WERI-Rb-1 (cell line): Measurements from ENCODE around the gene SH3D19.

Experiments
- DNase-seq: peaks from one replicate; pipeline ENCODE4 v3.0.0-alpha.2; 2020
- H3K27ac ChIP-seq: fragments of 250-450 bp; sonication (Bioruptor Pico); 2 replicates; pipeline ENCODE4 v1.5.1; 2020; ENCODE audit warnings: mild to moderate bottlenecking, moderate library complexity
- H3K27me3 ChIP-seq: fragments of 250-450 bp; sonication (Bioruptor Pico); 2 replicates; pipeline ENCODE4 v1.5.1; 2021; ENCODE audit warnings: mild to moderate bottlenecking, low read depth, moderate library complexity; ENCODE audit not compliant: insufficient read depth, severe bottlenecking
- H3K36me3 ChIP-seq: fragments of 250-450 bp; sonication (Bioruptor Pico); 2 replicates; pipeline ENCODE4 v1.5.1; 2020; ENCODE audit warnings: mild to moderate bottlenecking, moderate library complexity
- H3K4me3 ChIP-seq: 2 replicates; pipeline ENCODE4 v1.5.1; 2011; ENCODE audit warnings: low read depth, mild to moderate bottlenecking, control low read depth, low read length
- H3K9me3 ChIP-seq: fragments of 250-450 bp; sonication (Bioruptor Pico); 2 replicates; pipeline ENCODE4 v1.5.1; 2021; ENCODE audit warnings: mild to moderate bottlenecking, moderate library complexity; ENCODE audit not compliant: severe bottlenecking
- CTCF ChIP-seq: IDR thresholded peaks from 2 replicates; pipeline ENCODE4 v1.5.1; 2011; ENCODE audit warnings: low read depth, mild to moderate bottlenecking, control low read depth, inconsistent platforms, low read length

Gene SH3D19

GRCh38 chr4:151314010-151314355 is 11.4 kb downstream of the SH3D19 start:
- Histone ChIP-seq H3K27me3 (no peaks in the 10 kb centered on the region), H3K27ac (no peak overlapping the region), H3K36me3 (peaks cover 9% of the 10 kb centered on the region), H3K9me3 (no peaks in the 10 kb centered on the region), H3K4me3 (no peak overlapping the region)
- TF ChIP-seq CTCF, result no peak
- no peak for DNase-seq

- no peaks in the 10 kb centered on the region for H3K9me3 ChIP-seq
- DNase-seq, result no peak
- H3K27me3 ChIP-seq, result no peaks in the 10 kb centered on the region
- TF ChIP-seq CTCF, result no peak
- peaks cover 7% of the 10 kb centered on the region for H3K36me3 ChIP-seq
- H3K4me3 ChIP-seq, result no peak overlapping the region
- no peak overlapping the region for H3K27ac ChIP-seq
Observed at GRCh38 chr4:151313306-151314009, 11.9 kb downstream of the SH3D19 start.

- H3K4me3 ChIP-seq, result no peak overlapping the region
- H3K36me3 ChIP-seq, result peaks cover 7% of the 10 kb centered on the region
- DNase-seq, result no peak
- TF ChIP-seq CTCF, result no peak
- H3K27ac ChIP-seq, result no peak overlapping the region
- H3K27me3 ChIP-seq, result no peaks in the 10 kb centered on the region
- H3K9me3 ChIP-seq, result no peaks in the 10 kb centered on the region
Observed at GRCh38 chr4:151310124-151310728, 15.2 kb downstream of the SH3D19 start.

- H3K9me3 ChIP-seq, result no peaks in the 10 kb centered on the region
- peaks cover 4% of the 10 kb centered on the region for H3K36me3 ChIP-seq
- no peak overlapping the region for H3K27ac ChIP-seq
- DNase-seq, result peak; percentile 32
- no peak overlapping the region for H3K4me3 ChIP-seq
- TF ChIP-seq CTCF, result peak; percentile 20; the same call in 1 of the 2 replicates
- no peaks in the 10 kb centered on the region for H3K27me3 ChIP-seq
Observed at GRCh38 chr4:151304755-151305154, 20.6 kb downstream of the SH3D19 start.

DNA sequence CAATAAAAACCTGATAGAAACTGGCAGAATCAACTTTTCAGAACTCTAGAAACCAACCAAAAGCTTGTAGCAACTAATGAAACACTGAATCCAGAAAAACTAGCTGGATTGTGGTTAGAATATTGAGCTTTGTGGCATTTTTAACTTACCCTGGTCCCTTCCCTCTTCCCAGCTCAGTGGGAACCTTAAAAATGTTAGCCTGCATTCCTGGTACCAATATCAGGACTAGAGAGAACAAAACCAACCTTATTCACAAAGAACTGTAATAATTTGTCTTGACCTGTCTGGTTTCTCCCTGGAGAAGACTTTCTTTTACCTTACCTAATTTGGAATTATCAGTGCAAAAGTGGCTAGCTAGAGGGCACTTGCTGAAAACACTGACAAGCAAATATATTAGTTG is 21.2 kb downstream of the SH3D19 start:
- no peak for DNase-seq
- H3K4me3 ChIP-seq, result no peak overlapping the region
- no peaks in the 10 kb centered on the region for H3K27me3 ChIP-seq
- peaks cover 4% of the 10 kb centered on the region for H3K36me3 ChIP-seq
- TF ChIP-seq CTCF, result no peak
- no peak overlapping the region for H3K27ac ChIP-seq
- H3K9me3 ChIP-seq, result no peaks in the 10 kb centered on the region

DNA sequence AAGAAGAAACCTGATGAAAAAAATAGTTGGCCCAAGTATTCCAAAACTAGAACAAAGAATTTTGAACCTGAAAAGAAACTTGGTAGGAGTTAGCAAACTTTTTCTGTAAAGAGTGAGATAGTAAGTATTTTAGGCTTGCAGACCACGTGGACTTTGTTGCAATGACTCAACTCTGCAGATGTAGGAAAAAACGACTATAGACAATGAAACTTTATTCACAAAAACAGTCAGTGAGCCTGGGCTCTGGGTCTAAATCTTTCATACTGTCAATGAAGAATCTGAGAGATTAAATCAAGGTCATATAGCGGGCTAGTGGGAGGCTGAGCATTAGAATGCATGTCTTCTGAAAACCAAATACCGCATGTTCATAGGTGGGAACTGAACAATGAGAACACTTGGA is 23.0 kb downstream of the SH3D19 start:
- H3K27ac ChIP-seq, result no peak overlapping the region
- TF ChIP-seq CTCF, result no peak
- DNase-seq, result no peak
- H3K36me3 ChIP-seq, result no peaks in the 10 kb centered on the region
- no peaks in the 10 kb centered on the region for H3K27me3 ChIP-seq
- no peak overlapping the region for H3K4me3 ChIP-seq
- no peaks in the 10 kb centered on the region for H3K9me3 ChIP-seq
